NT2/D1 (cell line): ENCODE measurements around the gene BDKRB1.

Experiments used
- SUZ12 ChIP-seq: IDR thresholded peaks from 2 replicates; pipeline ENCODE4 v1.6.1; 2011; ENCODE audit not compliant: insufficient read length, insufficient read depth; ENCODE audit errors: extremely low read depth
- YY1 ChIP-seq: IDR thresholded peaks from 2 replicates; pipeline ENCODE4 v1.6.1; 2011; ENCODE audit not compliant: insufficient read length, insufficient read depth

- TF ChIP-seq SUZ12: no peak
- TF ChIP-seq YY1: no peak
Observed at GRCh38 chr14:96247031-96247430, 9.0 kb upstream of the BDKRB1 start.
